B cell (primary cell): ENCODE measurements around the gene STK11. TPM values are rescaled to one million over a fixed set of nuclear protein-coding genes. Genes with fewer than 3 reads are reported as not detected.

ENCODE experiments used
- ATAC-seq: fragments of 200-7000 bp; cut with Tn5 transposase; one replicate; pipeline ENCODE4 v1.10.0; 2021; ENCODE audit warnings: low read depth, mild to moderate bottlenecking, moderate number of reproducible peaks, moderate library complexity
- CTCF ChIA-PET: fragments of 350-600 bp; sonication (Branson Sonifier 250); formaldehyde crosslinking; loops from one replicate; lab custom pipeline; 2021; ENCODE audit warnings: antibody characterized with exemption, inconsistent platforms; lab: Charles Lee
- POLR2A ChIA-PET: fragments of 350-600 bp; sonication (Branson Sonifier 250); formaldehyde crosslinking; loops from one replicate; lab custom pipeline; 2021; ENCODE audit warnings: antibody characterized with exemption; lab: Charles Lee
- DNase-seq: peaks from one replicate; pipeline ENCODE4 v3.0.0; 2013
- H2AFZ ChIP-seq: 2 replicates; pipeline ENCODE4 v1.6.1; 2012; ENCODE audit warnings: mild to moderate bottlenecking, low read depth, low read length; ENCODE audit not compliant: insufficient read depth, poor library complexity, severe bottlenecking
- H3K27ac ChIP-seq, 2 donors: 1 replicate in 1 of 2; 2 replicates in 1 of 2; pipeline ENCODE4 v1.5.1; 2012 to 2013; ENCODE audit warnings: low read length in 2 of 2, mild to moderate bottlenecking in 2 of 2, moderate library complexity in 1 of 2
- H3K27me3 ChIP-seq, 4 experiments: fragments of 200-600 bp in 1 of 4; sonication (generic) in 1 of 4; replicated peaks in 1 of 4; 1 replicate in 2 of 4; 2 replicates in 2 of 4; pipeline versions ENCODE4 v1.6.1 to v1.7.0; 2013 to 2016; ENCODE audit warnings: low read length in 3 of 4, mild to moderate bottlenecking in 2 of 4, mixed read lengths in 1 of 4, moderate library complexity in 1 of 4; ENCODE audit not compliant: insufficient read depth in 4 of 4, control insufficient read depth in 3 of 4; ENCODE audit errors: control extremely low read depth in 1 of 4
- H3K36me3 ChIP-seq, 2 experiments: replicated peaks in 1 of 2; 1 replicate in 1 of 2; 2 replicates in 1 of 2; pipeline versions ENCODE4 v1.6.1 to v1.7.1; 2013; ENCODE audit warnings: low read length in 1 of 2; ENCODE audit not compliant: insufficient read depth in 2 of 2, control insufficient read depth in 1 of 2; ENCODE audit errors: control extremely low read depth in 1 of 2, extremely low read depth in 1 of 2
- H3K4me1 ChIP-seq, 2 donors: fragments of 200-600 bp in 1 of 2; sonication (generic) in 1 of 2; 1 replicate in 1 of 2; 2 replicates in 1 of 2; pipeline versions ENCODE4 v1.5.1 to v1.6.1; 2013 to 2017; ENCODE audit warnings: low read length in 2 of 2; ENCODE audit not compliant: control insufficient read depth in 2 of 2, insufficient read depth in 2 of 2
- H3K4me2 ChIP-seq: replicated peaks from 2 replicates; pipeline ENCODE3; 2012; ENCODE audit warnings: mild to moderate bottlenecking, low read depth, low read length; ENCODE audit not compliant: poor library complexity, severe bottlenecking
- H3K4me3 ChIP-seq, 5 experiments: fragments of 200-600 bp in 1 of 5; sonication (generic) in 1 of 5; 1 replicate in 3 of 5; 2 replicates in 2 of 5; pipeline versions ENCODE4 v1.5.1 to v1.7.0; 2011 to 2016; ENCODE audit warnings: low read length in 4 of 5, mild to moderate bottlenecking in 4 of 5, low read depth in 2 of 5, control low read depth in 1 of 5, moderate library complexity in 1 of 5; ENCODE audit not compliant: insufficient read depth in 1 of 5; ENCODE audit errors: control extremely low read depth in 1 of 5, extremely low read depth in 1 of 5
- H3K79me2 ChIP-seq: fragments of 200-600 bp; sonication (generic); one replicate; pipeline ENCODE4 v1.6.0; 2016; ENCODE audit warnings: low read length; ENCODE audit not compliant: control insufficient read depth, insufficient read depth
- H3K9ac ChIP-seq: fragments of 200-600 bp; sonication (generic); 2 replicates; pipeline ENCODE4 v1.6.1; 2017; ENCODE audit warnings: mild to moderate bottlenecking, low read length, moderate library complexity
- H3K9me3 ChIP-seq, 3 donors: one replicate each; pipeline versions ENCODE4 v1.6.1 to v1.7.1; 2013; ENCODE audit warnings: low read length in 2 of 3; ENCODE audit not compliant: control insufficient read depth in 2 of 3, insufficient read depth in 1 of 3; ENCODE audit errors: control extremely low read depth in 1 of 3
- H4K20me1 ChIP-seq: 2 replicates; pipeline ENCODE4 v1.6.0; 2012; ENCODE audit warnings: mild to moderate bottlenecking, low read length; ENCODE audit not compliant: insufficient read depth, control insufficient read depth, poor library complexity, severe bottlenecking
- H3K27ac Mint-ChIP-seq: one replicate; pipeline ENCODE4 v1.8.0; 2021; ENCODE audit warnings: mixed read lengths
- H3K27me3 Mint-ChIP-seq: one replicate; pipeline ENCODE4 v1.8.0; 2021; ENCODE audit warnings: mixed read lengths
- H3K4me1 Mint-ChIP-seq: one replicate; pipeline ENCODE4 v1.8.0; 2021; ENCODE audit warnings: mixed read lengths
- H3K4me3 Mint-ChIP-seq: one replicate; pipeline ENCODE4 v1.8.0; 2021; ENCODE audit warnings: mixed read lengths
- H3K9me3 Mint-ChIP-seq: one replicate; pipeline ENCODE4 v1.8.0; 2022; ENCODE audit warnings: mixed read lengths; ENCODE audit not compliant: insufficient read depth
- CTCF ChIP-seq: fragments of 200-600 bp; IDR thresholded peaks from one replicate; pipeline ENCODE4 v1.8.0; 2022; ENCODE audit warnings: antibody characterized with exemption, mild to moderate bottlenecking
- EZH2 ChIP-seq: IDR thresholded peaks from 2 replicates; pipeline ENCODE4 v1.6.1; 2012; ENCODE audit warnings: borderline replicate concordance, low read depth, mild to moderate bottlenecking, moderate library complexity, low read length; ENCODE audit not compliant: insufficient read depth, poor library complexity, severe bottlenecking
- WGBS: methylation state at CpG from one replicate; pipeline ENCODE4 v1.1.5; 2013; ENCODE audit warnings: missing lambda C conversion rate; ENCODE audit not compliant: insufficient coverage; 5-methylcytosine and 5-hydroxymethylcytosine counted together
- intact Hi-C: fragments of 100-400 bp; cut with micrococcal nuclease; formaldehyde crosslinking; loops from one replicate; pipeline ENCODE4 v1.10.0; 2022
- polyA plus RNA-seq: library from polyadenylated mRNA; depleted of rRNA; stranded (reverse); fragments of >200 nt; gene quantifications from 2 replicates; pipeline ENCODE4 v1.2.3, GENCODE V29; 2012
- total RNA-seq, 2 donors: library from RNA; stranded (reverse); fragments of 120-200 nt in 1 of 2; gene quantifications; 1 replicate in 1 of 2; 2 replicates in 1 of 2; pipeline versions ENCODE4 v1.2.3 to v1.2.4, GENCODE V29; 2013 to 2022

The STK11 gene
- total and polyA plus RNA-seq, 2 donors (not counting 1 experiment from before 2014, with no cell fraction given) = 87.9 to 89.9 TPM

- H3K27me3 ChIP-seq = peaks cover 0 to 21% (median 7%) of the 10 kb centered on the region in 4 experiments
Measured at GRCh38 chr19:1234051-1234954, 28.7 kb downstream of the STK11 start.

More at GRCh38 chr19:1234051-1234954, 28.7 kb downstream of the STK11 start:
- Histone ChIP-seq H3K9ac (no peak overlapping the region), H3K4me1 (peaks cover 12 to 15% of the 10 kb centered on the region in 2 donors), H3K79me2 (no peaks in the 10 kb centered on the region), H3K4me2 (no peak overlapping the region), H3K9me3 (no peaks in the 10 kb centered on the region), H2AFZ (no peak overlapping the region), H3K36me3 (no peaks in the 10 kb centered on the region), H3K4me3 (no peak overlapping the region), H3K27ac (no peak overlapping the region), H4K20me1 (no peaks in the 10 kb centered on the region)
- no peak for TF ChIP-seq CTCF
- TF ChIP-seq EZH2 = no peak
- peaks cover 8% of the 10 kb centered on the region for H3K27me3 Mint-ChIP-seq
- ATAC-seq = no peak
- 89% methylated on average over 45 of the region's 45 CpGs for whole genome bisulfite sequencing
- POLR2A ChIA-PET = no interaction called here
- H3K4me1 Mint-ChIP-seq = peaks cover 12% of the 10 kb centered on the region
- CTCF ChIA-PET = no interaction called here
- H3K9me3 Mint-ChIP-seq = no peaks in the 10 kb centered on the region
- intact Hi-C loops = no loop called here
- peak overlapping the region; percentile 26 for H3K27ac Mint-ChIP-seq
- no peak for DNase-seq
- H3K4me3 Mint-ChIP-seq = no peak overlapping the region
